ENCODE results near the gene CCNY.

CCNY gene

DNA sequence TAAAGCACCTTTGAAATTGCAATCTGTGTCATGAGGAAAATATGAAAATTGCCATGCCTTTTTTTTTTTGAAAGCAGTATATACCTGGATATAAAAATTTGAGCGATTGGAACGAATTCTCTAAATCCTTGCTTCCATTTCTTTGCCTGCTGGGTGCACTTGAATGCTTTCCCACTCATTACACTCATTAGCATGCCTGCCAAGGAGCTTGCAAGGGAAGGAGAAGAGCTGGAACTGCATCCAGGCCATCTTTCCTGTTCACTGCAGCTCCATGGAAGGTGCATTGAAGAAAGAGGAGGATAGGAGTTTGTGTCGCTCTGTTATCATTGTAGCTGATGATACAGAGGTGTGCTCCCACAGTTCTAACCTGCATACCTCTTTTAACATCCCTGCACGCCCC is 166.4 kb downstream of the CCNY start:
- no peaks in the 10 kb centered on the region for H4K20me1 ChIP-seq (ENCODE audit: insufficient read depth, low read length, poor library complexity, severe bottlenecking)
- H3K4me2 ChIP-seq (ENCODE audit: low read depth, low read length, poor library complexity, severe bottlenecking) = no peak overlapping the region
- H3K36me3 ChIP-seq (ENCODE audit: insufficient read depth, low read length) = peaks cover 27% of the 10 kb centered on the region; the same call in 1 of the 2 replicates
- TF ChIP-seq, protein P1, sequence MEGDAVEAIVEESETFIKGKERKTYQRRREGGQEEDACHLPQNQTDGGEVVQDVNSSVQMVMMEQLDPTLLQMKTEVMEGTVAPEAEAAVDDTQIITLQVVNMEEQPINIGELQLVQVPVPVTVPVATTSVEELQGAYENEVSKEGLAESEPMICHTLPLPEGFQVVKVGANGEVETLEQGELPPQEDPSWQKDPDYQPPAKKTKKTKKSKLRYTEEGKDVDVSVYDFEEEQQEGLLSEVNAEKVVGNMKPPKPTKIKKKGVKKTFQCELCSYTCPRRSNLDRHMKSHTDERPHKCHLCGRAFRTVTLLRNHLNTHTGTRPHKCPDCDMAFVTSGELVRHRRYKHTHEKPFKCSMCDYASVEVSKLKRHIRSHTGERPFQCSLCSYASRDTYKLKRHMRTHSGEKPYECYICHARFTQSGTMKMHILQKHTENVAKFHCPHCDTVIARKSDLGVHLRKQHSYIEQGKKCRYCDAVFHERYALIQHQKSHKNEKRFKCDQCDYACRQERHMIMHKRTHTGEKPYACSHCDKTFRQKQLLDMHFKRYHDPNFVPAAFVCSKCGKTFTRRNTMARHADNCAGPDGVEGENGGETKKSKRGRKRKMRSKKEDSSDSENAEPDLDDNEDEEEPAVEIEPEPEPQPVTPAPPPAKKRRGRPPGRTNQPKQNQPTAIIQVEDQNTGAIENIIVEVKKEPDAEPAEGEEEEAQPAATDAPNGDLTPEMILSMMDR (conservative IDR thresholded peaks at IDR 0.05; ENCODE audit: low read length) = no peak
- no peak for TF ChIP-seq EZH2phosphoT487 (IDR thresholded peaks at IDR 0.05; ENCODE audit: borderline replicate concordance)
- H3K9me2 ChIP-seq (replicated peaks; ENCODE audit: low read depth, low read length) = no peaks in the 10 kb centered on the region
- H3K27me3 ChIP-seq (ENCODE audit: insufficient read depth, low read length, poor library complexity, severe bottlenecking) = no peaks in the 10 kb centered on the region
- H3K9me3 ChIP-seq (ENCODE audit: insufficient read depth, low read depth, low read length) = no peaks in the 10 kb centered on the region
- H3F3A ChIP-seq (ENCODE audit: low read depth) = no peaks in the 10 kb centered on the region
- H3K79me2 ChIP-seq (ENCODE audit: insufficient read depth, low read length) = peaks cover 68% of the 10 kb centered on the region
- H3K4me3 ChIP-seq (ENCODE audit: low read length, poor library complexity, severe bottlenecking) = no peak overlapping the region
- peaks cover 9% of the 10 kb centered on the region for H3K4me1 ChIP-seq (ENCODE audit: insufficient read depth, low read length, poor library complexity, severe bottlenecking)
- H3K9ac ChIP-seq (ENCODE audit: low read depth, low read length, poor library complexity, severe bottlenecking) = no peak overlapping the region
- no peak overlapping the region for H2AFZ ChIP-seq (ENCODE audit: low read length)

DNA sequence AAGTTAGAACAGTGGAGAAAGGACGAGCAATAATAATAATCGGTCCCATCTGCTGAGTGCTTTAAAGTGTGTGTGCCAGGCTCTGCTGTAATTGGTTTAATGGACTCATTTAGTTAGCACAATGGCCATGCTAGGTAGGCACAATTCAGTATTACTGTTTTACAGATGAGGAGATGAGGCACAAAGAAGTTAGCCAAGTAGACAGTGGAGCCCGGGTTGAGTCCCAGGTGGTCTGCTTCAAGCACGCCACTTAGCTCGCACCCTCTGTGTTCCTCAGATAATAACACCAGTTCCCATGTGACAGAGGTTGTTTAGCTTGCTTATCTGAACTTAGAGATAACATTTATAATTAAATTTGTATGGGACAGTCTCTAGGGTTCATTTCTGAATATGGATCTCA is 167.3 kb downstream of the CCNY start:
- H3K9me2 ChIP-seq (replicated peaks; ENCODE audit: low read depth, low read length) = no peaks in the 10 kb centered on the region
- TF ChIP-seq EZH2phosphoT487 (IDR thresholded peaks at IDR 0.05; ENCODE audit: borderline replicate concordance) = no peak
- TF ChIP-seq, protein P1 (conservative IDR thresholded peaks at IDR 0.05; ENCODE audit: low read length) = no peak
- no peaks in the 10 kb centered on the region for H3F3A ChIP-seq (ENCODE audit: low read depth)
- no peaks in the 10 kb centered on the region for H3K9me3 ChIP-seq (ENCODE audit: insufficient read depth, low read depth, low read length)
- peaks cover 27% of the 10 kb centered on the region; the same call in 1 of the 2 replicates for H3K36me3 ChIP-seq (ENCODE audit: insufficient read depth, low read length)
- no peak overlapping the region for H3K9ac ChIP-seq (ENCODE audit: low read depth, low read length, poor library complexity, severe bottlenecking)
- H2AFZ ChIP-seq (ENCODE audit: low read length) = no peak overlapping the region
- H3K4me2 ChIP-seq (ENCODE audit: low read depth, low read length, poor library complexity, severe bottlenecking) = no peak overlapping the region
- peaks cover 66% of the 10 kb centered on the region for H3K79me2 ChIP-seq (ENCODE audit: insufficient read depth, low read length)
- H3K4me1 ChIP-seq (ENCODE audit: insufficient read depth, low read length, poor library complexity, severe bottlenecking) = peaks cover 14% of the 10 kb centered on the region
- H3K27me3 ChIP-seq (ENCODE audit: insufficient read depth, low read length, poor library complexity, severe bottlenecking) = no peaks in the 10 kb centered on the region
- no peak overlapping the region for H3K4me3 ChIP-seq (ENCODE audit: low read length, poor library complexity, severe bottlenecking)
- no peaks in the 10 kb centered on the region for H4K20me1 ChIP-seq (ENCODE audit: insufficient read depth, low read length, poor library complexity, severe bottlenecking)

DNA sequence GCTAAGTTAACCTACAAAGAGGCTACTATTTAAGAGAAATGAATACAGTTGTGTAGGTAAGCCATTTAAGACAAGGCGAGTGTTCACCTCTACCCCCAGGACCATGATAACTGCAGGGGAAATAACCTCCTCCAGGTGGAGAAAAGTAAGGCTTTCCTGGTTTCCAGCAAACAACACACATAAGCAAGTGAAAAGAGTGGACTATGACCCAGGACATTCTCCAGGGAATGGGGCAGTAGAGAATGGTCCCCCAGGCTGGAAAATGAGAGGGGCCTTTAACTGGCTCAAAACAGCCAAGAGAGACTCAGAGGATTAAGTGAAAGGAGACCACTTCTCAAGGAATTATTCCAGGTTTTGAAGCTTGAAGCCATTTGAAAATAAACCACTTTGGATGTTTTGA is 167.8 kb downstream of the CCNY start:
- Histone ChIP-seq H3K9me2 (replicated peaks; ENCODE audit: low read depth, low read length) (no peaks in the 10 kb centered on the region), H3K9ac (ENCODE audit: low read depth, low read length, poor library complexity, severe bottlenecking) (no peak overlapping the region), H4K20me1 (ENCODE audit: insufficient read depth, low read length, poor library complexity, severe bottlenecking) (no peaks in the 10 kb centered on the region), H3K4me3 (ENCODE audit: low read length, poor library complexity, severe bottlenecking) (no peak overlapping the region), H3K9me3 (ENCODE audit: insufficient read depth, low read depth, low read length) (no peaks in the 10 kb centered on the region), H3F3A (ENCODE audit: low read depth) (no peaks in the 10 kb centered on the region), H3K27me3 (ENCODE audit: insufficient read depth, low read length, poor library complexity, severe bottlenecking) (no peaks in the 10 kb centered on the region), H3K79me2 (ENCODE audit: insufficient read depth, low read length) (peaks cover 65% of the 10 kb centered on the region), H2AFZ (ENCODE audit: low read length) (no peak overlapping the region), H3K4me1 (ENCODE audit: insufficient read depth, low read length, poor library complexity, severe bottlenecking) (peaks cover 19% of the 10 kb centered on the region), H3K36me3 (ENCODE audit: insufficient read depth, low read length) (peaks cover 27% of the 10 kb centered on the region; the same call in 1 of the 2 replicates), H3K4me2 (ENCODE audit: low read depth, low read length, poor library complexity, severe bottlenecking) (no peak overlapping the region)
- no peak for TF ChIP-seq EZH2phosphoT487 (IDR thresholded peaks at IDR 0.05; ENCODE audit: borderline replicate concordance)
- TF ChIP-seq, protein P1 (conservative IDR thresholded peaks at IDR 0.05; ENCODE audit: low read length) = no peak

All from Loucy (cell line).